Stimulated activated CD4-positive, alpha-beta T cell treated with anti-CD3 and anti-CD28 coated beads, Interleukin-2, amount 100 ng/mL, for 4 hours (primary cell): ENCODE results near the gene SH3BGRL2.

Experiments used
- DNase-seq: peaks from one replicate; pipeline ENCODE4 v3.0.0-alpha.2; 2020; ENCODE audit warnings: low read depth

The SH3BGRL2 gene

DNA sequence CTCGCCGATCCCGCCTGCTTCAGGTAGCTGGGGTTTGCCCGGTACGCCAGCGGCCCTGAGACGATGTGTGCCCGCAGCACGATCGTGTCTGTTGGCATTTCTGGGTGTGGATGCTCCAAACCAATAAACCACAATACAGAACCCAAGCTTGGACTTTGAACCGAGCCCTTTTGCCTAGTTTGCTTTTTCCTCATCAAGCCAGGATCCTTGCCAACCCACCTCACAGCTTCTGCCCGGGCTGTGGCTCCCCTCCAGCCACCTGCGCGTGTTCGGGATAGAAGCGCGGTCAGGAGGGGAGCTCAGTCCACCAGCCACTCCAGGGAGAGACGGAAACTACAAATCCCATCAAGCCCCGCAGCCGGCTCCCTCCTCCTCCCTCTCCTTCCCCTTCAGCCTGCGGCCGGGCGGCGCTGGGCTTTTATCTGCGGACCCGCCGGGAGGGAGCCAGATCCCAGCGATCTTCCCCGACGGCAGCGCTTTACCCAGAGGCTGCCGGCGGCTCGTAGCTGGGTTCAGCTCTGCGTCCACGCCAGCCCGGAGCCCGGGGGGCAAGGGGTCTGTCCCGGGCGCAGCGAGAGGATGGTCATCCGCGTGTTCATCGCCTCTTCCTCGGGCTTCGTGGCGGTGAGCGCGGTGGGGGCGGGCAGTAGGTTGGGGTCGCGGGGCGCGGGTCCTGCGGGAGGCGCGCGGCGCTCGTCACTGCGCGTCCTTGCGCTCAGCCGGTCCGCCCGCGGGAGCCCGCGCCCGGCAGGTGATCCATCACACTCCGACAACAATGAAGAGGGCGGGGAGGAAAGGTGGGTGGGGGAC, at the start of gene SH3BGRL2:
SH3BGRL2 (plus strand) TSS at position 447 of the 810 bp plus-strand sequence; CDS start at position 580, 133 bp downstream.
- peak; percentile 1 for DNase-seq

DNA sequence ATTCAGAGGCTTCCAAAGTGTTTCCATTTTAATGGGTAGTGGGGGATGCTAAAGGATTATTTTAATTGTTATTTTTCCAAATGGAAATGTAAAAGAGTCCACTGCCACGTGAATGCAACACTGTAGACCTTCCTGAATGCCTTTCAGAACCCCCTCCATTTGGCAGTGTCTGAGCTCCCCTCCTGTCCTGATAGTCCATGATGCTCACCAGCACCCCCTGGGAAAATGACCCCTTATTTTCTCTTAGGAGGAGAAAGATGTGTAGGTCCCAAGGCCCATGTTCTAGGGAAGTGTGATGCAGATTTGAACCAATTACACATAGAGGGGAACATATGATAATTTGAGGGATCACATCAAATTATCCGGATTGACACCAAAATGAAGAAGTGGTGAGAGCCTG, 46.8 kb upstream of the SH3BGRL2 start:
- no peak for DNase-seq

DNA sequence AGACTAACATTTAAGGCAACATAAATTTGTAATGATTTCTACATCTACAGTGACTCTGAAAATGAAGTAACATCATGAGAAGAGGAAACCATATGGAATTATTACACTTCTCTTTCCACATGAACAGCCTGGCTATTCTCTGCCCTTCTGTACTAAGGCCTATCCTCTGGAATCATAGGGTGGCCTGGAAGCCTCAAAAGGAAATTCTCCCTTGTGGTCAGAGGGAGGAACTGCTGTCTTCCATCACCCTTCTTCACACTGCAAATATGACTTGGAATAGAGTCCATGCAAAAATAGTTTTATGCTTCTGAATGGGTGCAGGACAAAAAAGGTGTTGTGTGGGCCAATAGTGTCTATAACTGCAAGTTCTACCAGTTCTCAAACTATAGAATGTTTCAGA, 44.6 kb upstream of the SH3BGRL2 start:
- DNase-seq = no peak

DNA sequence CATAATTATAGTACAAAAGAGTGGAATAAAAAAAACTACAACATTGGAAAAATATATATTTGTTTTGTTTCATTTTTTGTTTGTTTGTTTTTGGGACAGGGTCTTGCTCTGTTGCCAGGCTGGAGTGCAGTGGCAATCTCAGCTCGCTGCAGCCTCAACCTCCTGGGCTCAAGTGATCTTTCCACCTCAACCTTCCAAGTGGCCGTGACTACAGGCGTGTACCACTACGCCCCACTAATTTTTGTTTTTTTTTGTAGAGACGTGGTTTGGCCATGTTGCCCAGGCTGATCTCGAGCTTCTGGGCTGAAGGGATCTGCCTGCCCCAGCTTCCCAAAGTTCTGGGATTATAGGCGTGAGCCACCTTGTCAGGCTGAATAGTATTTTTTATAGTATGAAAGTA, 41.4 kb upstream of the SH3BGRL2 start:
- DNase-seq = no peak

DNA sequence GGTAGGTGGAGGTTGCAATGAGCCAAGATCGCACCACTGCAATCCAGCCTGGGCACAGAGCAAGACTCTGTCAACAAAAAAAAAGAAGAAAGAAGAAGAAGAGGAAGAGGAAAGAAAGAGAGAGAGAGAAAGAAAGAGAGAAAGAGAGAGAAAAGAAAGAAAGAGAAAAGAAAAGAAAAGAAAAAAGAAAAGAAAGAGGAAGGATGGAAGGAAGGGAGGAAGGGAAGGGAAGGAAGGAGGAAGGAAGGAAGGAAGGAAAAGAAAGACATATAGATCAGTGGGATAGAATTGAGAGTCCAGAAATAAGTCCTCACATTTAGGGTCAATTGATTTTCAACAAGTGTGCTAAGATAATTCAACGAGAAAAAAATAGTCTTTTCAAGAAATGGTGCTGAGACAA, 34.0 kb upstream of the SH3BGRL2 start:
- no peak for DNase-seq

DNA sequence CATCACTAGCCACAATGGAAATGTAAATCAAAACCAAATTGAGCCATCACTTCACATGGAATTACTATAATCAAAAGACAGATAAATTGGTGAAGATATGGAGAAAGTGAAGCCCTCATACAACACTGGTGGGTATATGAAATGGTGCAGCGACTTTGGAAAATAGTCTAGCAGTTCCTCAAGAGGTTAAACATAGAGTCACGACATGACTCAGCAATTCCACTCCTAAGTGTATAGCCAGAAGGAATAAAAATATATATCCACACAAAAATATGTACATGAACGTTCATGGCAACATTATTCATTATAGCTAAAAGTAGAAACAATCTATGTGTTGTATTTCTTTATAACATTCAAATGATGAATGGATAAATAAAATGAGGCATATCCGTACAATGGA, 33.1 kb upstream of the SH3BGRL2 start:
- DNase-seq = no peak

DNA sequence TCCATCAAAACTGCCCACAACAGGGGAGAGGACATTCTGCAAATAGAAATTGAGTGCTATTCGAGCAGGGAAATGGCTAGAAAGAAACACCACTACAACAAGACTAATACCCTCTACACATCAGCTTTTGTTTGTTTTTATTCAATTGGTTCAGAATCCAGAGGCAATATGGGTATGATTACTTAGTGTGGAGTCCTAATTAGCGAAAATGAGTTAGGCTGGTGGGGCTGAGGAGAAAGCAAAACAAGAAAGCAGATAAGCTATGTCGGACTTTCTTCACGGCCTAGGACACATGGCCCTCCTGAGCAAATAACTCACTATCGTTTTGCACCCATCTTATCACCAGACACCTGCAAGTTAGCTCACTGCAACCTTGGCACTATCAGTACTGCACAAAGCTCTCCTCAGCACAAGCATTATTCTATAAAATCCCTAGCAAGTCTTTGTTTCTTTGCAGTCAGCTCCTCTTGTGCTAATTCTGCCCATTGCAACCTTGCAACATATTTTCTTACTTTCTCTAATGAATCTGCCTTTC, 31.3 kb upstream of the SH3BGRL2 start:
- no peak for DNase-seq

DNA sequence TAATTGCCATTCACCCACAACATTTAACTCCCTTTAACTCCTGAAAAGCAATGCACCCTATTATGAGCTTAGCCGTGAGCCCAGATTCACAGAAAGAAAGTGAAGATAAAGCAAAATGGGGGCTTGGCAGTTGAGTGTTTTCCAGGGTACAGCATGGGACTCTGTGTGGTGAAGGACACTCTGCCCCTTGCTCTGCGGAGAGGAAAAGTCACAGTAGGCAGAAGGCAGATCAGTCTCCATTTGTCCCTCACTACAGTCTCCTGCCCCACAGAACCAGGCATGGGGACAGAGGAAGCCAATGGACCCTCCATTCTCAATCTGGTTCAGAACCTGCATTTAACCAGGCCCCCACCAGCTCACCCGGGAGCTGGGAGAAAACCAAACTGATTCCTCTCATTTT, 30.8 kb upstream of the SH3BGRL2 start:
- DNase-seq = no peak

DNA sequence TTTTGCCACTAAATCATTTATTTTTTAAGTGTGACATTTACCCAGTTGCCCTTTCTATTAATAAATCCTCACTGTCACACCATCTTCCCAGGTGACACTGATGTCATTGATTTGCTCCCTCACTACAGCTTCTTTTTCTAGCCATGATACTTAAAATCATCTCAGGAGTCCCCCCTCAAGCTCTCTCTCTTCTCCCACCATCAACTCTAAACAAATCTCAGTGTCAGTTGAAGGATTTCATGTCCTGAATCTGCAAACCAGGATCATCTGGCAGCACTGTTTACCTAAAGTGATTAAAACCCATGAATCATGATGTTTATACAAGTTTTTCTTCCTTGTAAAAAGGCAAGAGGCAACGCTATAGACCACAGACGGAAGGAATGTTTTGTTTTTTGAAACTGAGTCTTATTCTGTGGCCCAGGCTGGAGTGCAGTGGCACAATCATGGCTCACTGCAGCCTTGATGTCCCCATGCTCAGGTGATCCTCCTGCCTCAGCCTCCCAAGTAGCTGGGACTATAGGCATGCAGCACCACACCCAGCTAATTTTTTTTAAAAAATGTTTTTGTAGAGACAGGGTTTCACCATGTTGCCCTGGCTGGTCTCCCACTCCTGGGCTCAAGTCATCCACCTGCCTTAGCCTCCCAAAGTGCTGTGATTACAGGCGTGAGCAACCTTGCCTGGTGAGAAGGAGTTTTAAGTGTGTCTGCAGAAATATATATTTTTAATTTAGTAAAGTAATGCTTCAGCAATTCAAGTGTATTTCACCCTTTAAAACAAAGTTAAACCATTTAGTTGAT, 30.1 kb upstream of the SH3BGRL2 start:
- no peak for DNase-seq

DNA sequence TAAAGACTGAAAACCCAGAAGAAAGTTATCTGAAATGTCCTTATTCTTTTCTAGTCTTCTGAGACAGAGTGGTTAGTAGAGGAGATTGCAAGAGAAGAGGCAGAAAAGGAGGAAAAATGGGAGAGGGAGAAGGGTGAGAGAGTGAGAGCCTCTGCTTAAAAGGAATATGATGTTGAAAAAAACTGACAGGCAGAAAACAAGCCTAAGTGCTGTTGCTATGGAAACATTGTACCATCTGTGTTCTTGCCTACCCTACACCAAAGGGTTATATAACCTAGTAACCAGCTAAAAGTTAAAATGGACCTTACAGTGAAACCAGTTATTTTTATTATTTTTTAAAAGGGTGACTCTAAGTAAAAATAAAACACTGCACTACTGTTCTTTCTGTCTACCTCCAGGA, 28.3 kb upstream of the SH3BGRL2 start:
- no peak for DNase-seq

DNA sequence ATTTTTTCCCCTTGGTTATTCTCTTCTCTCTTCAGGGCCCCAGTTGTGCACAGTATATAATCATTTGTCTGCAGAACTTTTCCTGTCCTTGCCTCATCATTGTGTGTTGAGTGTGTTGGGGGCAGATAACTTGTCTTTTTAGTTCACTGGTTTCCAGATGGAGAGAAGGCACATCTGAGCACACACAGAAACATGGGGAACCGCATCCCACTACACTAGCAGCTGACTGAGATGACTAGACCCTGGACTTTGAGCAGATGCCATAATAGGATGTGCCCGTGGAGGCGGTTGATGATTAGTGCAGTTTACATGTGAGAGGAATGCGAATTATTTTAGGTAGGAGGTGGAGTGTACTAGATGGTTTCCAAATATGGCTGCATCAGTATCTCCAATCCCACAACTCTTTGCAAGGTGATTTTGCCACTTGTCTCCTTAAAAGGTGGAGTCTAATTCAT, 26.5 kb upstream of the SH3BGRL2 start:
- no peak for DNase-seq

DNA sequence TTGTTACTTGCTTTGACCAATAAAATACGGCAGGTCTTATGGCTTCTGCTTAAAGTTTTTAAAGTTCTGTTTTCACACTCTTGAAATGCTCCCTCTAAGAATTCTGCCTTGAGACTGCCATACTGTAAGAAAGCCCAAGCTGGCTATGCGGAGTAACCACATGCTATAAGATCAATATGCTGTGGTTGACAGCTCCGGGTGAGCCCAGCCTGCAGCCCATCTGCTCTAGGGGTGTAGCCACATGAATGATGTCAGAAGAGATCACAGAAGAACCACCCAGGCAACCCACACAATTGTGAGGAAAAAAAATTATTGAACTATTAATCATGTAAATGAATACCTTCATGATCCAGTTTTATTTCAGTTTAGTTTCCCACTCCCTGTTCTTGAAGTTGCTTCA, 26.1 kb upstream of the SH3BGRL2 start:
- DNase-seq = no peak

DNA sequence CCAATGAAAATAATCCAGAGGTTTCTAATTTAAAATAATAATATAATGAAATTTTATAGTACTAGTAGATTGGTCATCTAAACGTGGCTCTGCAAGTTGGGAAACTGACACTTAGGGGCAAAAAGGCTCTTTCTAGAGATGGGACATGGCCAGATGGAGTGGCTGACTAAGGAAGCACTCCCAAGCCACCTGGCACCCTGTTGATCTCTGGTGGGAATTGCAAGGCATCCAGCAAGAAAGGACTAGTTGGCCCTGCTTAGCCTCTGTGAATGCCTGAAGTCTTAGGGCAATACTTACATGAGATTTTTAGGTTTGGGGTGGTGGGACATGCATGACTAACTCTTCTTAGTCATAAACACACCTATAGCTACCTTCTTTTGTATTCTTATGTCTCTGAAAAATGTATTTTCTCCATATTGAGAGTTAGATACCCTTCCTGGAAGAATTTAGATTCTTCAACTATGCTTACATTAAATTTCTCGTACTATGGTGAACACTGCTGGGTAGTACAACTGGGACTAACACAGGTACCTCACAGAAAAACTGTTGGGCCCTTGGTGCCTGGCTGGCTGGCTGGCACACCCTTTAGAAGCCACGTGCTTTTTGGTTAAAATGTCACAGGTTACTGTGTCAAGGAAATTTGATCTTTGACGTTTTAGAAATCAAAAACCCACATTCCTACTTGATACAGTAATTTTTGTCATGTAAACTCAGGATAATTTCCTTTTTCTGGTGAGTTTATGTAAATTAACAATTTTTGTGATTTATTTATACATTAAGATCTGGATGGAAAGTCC, 25.0 kb upstream of the SH3BGRL2 start:
- no peak for DNase-seq

DNA sequence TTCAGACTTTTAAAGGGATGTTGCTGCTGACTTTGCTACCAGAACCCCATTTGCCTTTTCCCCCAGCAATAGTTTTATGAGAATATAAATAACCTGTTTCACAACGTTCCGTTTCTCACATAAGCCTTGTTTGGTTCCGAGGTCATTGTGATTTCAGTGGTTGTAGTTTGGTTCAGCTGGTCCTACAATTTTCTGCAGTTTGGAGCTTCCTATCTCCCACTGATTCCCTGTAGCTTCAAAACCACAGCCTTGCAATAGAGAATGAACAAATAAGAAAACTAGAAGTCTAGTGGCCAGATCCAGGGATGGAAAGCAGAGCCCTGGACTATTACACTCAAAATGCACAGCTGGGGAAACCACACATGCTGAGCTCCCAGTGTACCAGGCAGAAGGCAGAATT, 24.1 kb upstream of the SH3BGRL2 start:
- no peak for DNase-seq

DNA sequence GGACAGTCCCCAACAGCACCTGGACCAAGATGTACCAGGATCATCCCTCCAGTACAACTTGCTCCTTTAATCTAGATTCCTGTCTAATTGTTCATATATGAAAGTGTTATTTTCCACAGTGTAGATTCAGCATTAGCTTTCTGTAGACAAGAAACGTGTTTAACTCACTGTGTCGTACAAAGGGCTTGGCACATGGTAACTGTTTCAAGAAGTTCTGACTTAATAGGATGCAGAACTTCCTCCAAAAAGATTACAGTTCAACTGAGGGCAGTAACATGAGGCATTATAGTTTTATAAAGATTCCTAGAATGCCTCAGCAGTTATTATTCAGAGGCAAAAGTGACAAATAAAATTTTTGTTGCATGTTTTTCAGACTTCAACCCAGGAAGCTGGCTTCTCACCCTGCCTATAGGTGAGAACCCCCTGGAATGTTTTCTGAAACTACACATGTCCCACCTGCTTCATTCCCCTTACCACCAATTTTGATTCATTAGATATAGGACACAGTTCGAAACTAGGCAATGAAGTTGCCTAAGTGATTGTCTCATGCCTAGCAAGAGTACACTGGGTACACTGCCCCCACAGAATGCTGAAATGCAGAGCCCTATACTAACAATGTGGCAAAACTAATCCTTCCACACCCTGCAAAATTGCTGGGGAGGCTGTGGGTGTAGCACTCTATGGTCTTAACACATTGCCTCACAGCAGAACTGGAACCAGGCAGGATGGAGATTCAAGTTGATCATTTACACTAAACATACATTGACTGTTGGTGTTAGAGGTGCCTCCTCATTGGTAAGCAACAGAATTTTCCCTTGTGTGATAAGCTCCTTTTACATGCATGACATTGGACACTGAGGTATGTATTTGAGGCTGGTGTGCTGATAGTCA, 22.6 kb upstream of the SH3BGRL2 start:
- DNase-seq = no peak

DNA sequence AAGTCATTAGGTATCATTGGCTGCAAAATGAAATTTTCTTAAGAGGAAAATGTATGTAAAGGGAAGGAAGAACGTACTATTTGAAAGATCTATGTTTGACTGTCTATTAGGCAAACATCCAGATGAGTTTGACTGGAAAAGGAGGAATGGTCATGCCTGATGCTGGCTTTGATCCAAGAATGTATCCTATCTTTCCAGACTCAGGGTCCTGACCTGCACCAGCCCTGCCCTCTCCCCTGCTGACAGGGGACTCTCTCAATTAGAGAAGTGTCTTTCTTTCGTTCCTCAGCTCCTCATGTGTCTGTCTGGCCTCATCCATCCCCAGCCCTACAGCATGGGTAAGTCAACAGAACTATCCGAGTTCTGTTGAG, 21.9 kb upstream of the SH3BGRL2 start:
- DNase-seq = no peak

DNA sequence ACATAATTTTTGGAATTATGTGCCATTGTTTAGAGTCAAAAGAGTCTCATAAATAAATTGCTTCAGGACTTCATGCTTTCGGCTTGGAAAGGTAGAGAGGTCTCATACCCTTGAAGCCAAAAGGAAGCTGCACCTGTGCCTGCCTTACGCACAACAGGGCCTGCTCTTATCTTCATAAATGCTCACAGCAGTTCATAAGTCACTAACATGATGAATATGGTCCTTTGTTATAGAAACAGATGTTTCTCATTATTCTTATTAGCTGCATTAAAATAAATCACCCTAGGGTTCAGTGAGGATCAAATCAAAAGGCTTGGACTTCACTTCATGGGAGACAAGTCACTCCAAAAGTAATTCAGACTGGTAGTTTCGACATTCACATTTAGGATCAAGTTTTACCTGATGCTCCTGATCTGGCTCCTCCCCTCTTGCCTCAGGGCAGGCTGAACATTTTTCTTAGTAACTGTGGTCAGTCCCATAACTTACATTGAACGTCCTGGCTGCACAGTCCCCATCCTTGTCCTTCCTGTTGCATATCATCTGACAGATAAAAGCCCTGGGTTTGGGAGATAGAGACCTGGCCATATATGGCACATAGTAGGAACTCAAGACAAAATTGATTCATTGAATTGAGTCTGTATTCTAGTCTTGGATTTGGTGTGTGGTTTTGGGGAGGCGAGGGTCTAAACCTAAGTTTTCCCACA, 20.7 kb upstream of the SH3BGRL2 start:
- DNase-seq = no peak

DNA sequence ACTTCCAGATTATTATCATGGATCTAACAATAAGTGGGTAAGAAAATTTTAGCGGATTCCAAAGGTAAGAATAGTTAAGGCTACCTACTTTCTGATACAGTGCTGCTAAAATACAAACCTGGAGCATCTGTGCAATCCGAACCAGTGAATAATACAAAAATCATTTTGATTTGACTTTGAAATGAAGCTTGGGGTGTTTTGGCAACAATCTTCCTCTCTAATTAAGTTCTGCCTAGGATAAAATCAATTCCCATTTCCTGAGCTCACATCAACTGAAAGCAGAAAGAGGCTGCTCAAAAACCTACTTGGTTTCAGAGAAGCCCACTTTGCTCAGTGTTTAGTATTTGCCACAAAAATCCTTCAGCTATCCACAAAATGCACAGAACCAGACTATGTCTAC, 18.7 kb upstream of the SH3BGRL2 start:
- DNase-seq = no peak

DNA sequence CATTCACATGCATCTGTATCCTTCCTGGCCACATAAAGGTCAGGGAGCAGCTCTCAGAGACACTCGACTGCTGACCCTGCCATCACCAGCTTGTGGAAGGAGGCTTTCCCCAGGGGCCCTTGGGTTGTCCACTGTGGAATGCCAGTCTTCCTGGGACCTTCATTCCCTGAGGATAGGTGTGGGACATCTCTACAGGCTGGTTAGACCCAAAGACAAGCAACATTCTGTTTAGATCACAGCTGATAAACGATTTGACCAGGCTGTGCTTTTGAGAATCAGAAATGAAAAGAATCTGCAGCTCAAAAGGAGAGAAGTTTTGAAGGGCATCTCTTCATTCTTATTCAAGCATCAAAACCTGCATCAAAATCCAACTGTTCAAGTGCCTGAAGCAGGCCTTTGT, 18.2 kb upstream of the SH3BGRL2 start:
- DNase-seq = no peak

DNA sequence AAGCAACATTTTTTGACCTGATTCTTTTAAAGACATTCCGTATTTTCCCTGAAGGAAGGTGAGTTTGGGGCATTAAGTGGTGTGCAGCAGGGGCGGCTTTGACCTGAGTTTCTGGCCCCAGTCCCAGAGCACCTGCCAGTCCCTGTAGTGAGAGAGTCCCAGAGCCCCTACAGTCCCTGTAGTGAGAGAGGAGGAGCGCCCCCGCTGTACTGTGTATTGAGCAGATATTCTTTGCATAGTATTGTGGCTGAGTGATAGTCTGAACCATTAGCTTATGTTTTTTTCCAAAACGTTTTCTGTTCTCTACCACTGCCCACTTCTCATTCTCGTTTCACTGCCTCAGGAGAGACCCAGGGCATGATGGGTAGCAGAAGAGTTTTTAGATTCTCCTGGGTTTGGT, 17.2 kb upstream of the SH3BGRL2 start:
- DNase-seq = no peak
